GM15510 (cell line): ENCODE measurements around the gene SART3.

ENCODE experiments used
- POLR2A ChIP-seq: IDR thresholded peaks from 3 replicates; pipeline ENCODE4 v1.6.1; 2011; ENCODE audit warnings: borderline replicate concordance; ENCODE audit not compliant: insufficient read length; ENCODE audit errors: extremely low read depth

Gene SART3

DNA sequence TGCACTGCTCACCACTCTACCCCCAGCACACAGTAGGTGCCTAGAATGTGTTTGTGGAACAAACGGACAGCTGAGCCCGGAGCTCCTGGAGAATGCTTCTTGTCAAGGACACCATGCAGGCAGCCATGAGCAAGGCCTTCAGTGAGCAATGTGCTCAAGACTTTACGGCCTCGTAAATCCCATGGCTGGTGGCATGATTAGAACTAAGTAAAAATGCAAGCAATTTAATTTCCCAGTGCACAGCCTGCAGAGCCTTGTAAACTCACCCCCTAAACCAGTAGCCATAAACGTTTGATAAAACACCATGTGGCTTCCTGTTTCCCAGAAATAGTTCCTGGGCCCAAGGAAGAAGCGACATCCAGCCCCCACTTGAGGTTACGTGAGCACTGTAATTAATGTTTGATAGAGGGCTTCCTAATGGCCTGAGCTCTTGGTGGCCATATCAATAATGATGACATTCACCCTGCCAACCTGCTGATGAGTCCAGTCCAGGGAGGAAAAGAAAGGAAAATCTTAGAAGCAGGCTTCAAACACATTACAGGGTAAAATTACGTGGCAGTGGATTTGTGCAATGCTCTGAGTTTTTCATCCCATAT lies 82.3 kb downstream of the SART3 start:
- no peak for TF ChIP-seq POLR2A

DNA sequence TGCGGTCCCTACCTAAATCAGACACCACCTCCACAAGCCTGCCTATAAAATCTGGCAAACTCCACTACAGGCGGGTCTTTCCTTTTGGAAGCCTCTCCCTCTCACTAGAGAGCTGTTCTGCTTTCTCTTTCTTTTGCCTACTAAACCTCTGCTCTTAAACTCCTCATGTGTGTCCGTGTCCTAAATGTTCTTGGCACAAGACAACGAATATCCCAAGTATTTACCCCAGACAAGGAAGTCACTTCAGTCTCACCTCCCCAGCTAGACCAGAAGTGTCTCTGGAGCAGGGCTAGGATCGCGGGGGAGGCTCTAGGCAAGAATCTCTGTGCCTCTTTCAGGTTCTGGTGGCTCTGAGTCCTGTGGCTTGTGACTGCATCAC lies 83.1 kb downstream of the SART3 start:
- TF ChIP-seq POLR2A, result no peak

DNA sequence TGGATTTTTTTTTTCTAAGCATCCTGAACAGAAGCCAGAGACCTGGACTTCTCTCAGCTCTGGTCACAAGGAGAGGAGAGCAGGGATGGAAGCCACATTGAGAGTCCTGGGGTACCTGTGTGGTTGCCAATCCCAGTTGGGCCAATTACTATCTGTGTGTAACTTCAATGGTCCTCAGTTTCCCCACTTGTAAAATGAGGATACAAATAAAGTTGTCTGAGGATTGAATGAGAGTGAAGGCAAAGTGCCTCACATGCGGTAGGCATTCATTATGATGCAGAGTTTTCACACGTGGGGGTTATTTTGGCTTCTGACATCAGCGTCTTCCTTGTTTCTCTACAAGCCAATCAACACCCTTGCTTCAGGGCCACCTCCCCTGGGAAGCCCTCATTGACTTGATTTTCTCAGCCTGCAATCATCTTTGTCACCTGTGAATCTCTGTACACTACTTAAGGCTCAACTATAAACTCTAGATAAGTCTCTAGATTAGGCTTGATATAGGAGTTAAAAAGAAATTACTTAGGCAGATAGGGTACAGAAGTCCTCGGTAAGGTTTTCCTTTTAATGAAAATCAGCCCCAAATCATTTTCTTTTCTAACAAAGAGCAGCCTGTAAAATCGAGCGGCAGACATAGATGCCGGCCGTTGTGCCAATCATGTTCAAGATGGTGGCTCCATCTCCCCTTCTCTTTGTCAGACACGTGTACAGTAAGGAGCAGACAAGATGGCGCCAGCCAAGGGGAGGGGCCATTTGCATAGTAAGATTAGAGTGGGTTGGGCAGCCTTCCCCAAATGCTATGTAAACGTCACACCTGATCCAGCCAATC lies 83.7 kb downstream of the SART3 start:
- no peak for TF ChIP-seq POLR2A

DNA sequence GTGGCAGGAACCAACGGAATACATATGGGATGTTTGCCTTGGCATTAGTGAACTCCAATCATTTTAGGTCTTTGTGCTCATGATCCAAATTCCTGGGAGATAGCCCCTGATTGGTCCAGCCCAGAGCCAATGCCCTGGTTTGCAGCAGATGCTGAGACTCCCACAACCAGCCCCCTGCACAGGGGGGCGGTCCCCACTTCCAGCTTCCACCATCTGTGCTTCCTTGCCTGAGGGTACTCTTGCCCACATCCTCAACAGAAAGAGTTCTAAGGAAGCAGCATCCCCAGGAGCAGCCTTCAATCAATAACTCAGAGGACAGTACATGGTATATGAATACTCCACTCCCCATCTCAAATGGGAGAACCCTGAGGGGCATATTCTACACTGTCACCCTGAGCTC lies 85.6 kb downstream of the SART3 start:
- TF ChIP-seq POLR2A, result no peak

DNA sequence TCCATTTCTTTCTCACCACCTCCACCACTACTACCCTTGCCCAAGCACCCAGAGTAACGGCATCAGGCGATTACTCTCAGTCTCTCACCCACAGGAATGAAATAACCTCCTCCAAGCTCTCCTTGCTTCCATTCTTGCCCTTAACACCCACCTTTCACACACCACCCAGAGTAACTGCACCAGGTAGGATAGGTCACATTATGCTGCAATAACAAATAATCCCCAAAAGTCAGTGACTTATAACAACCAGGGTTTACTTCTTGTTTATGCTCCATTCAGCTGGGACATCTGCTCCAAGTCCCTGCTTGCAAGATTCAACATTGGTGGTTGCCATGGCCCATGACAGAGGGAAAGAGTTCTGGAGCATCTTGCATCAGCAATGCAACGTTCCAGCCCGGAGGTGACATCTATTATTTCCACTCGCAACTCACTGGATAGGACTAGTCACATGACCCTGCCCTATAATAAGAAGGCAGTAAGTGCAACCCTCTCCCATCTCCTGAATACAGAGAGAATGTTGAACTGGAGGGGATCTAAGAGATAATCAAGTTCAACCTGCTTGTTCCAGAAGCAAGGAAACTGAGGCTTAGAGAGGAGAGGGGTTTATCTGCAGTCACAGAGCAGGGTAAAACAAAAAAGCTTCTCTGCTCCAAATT lies 87.4 kb downstream of the SART3 start:
- TF ChIP-seq POLR2A, result no peak
